Liver (tissue), 9 donors: ENCODE measurements around the gene HSPA12B. TPM values are rescaled to one million over a fixed set of nuclear protein-coding genes. Genes with fewer than 3 reads are reported as not detected.

Experiments used
- DNase-seq: peaks from one replicate; pipeline ENCODE4 v3.0.0-alpha.2; 2017; ENCODE audit warnings: low spot score
- H3K27ac ChIP-seq, 2 donors: one replicate each; pipeline ENCODE4 v1.7.0; 2013; ENCODE audit warnings: inconsistent platforms in 2 of 2, low read length in 2 of 2, control low read depth in 1 of 2, low read depth in 1 of 2, mild to moderate bottlenecking in 1 of 2
- H3K27me3 ChIP-seq, 4 donors: one replicate each; pipeline versions ENCODE4 v1.6.1 to v1.7.0; 2013; ENCODE audit warnings: low read length in 3 of 4, inconsistent platforms in 1 of 4, mild to moderate bottlenecking in 1 of 4, moderate library complexity in 1 of 4; ENCODE audit not compliant: control insufficient read depth in 4 of 4, insufficient read depth in 4 of 4
- H3K36me3 ChIP-seq, 4 donors: one replicate each; pipeline versions ENCODE4 v1.6.1 to v1.7.0; 2013; ENCODE audit warnings: low read length in 3 of 4, mild to moderate bottlenecking in 3 of 4, low read depth in 1 of 4, moderate library complexity in 1 of 4; ENCODE audit not compliant: control insufficient read depth in 4 of 4, insufficient read depth in 3 of 4
- H3K4me1 ChIP-seq, 4 donors: one replicate each; pipeline versions ENCODE4 v1.6.1 to v1.7.0; 2013; ENCODE audit warnings: low read length in 3 of 4, mild to moderate bottlenecking in 3 of 4, moderate library complexity in 1 of 4; ENCODE audit not compliant: control insufficient read depth in 4 of 4, insufficient read depth in 4 of 4
- H3K4me3 ChIP-seq, 3 donors: one replicate each; pipeline versions ENCODE4 v1.6.1 to v1.7.0; 2013; ENCODE audit warnings: low read length in 3 of 3, control low read depth in 1 of 3, low read depth in 1 of 3, mild to moderate bottlenecking in 1 of 3
- H3K9ac ChIP-seq, 2 donors: one replicate each; pipeline ENCODE4 v1.7.0; 2013; ENCODE audit warnings: low read length in 2 of 2, mild to moderate bottlenecking in 2 of 2, moderate library complexity in 2 of 2, control low read depth in 1 of 2, low read depth in 1 of 2
- H3K9me3 ChIP-seq, 4 donors: one replicate each; pipeline versions ENCODE4 v1.6.1 to v1.7.0; 2013; ENCODE audit warnings: low read length in 3 of 4; ENCODE audit not compliant: control insufficient read depth in 4 of 4
- ATF3 ChIP-seq: IDR thresholded peaks from 2 replicates; pipeline ENCODE4 v1.6.1; 2016; ENCODE audit warnings: antibody characterized with exemption
- EGR1 ChIP-seq, 2 donors: IDR thresholded peaks; 2 replicates each; pipeline ENCODE4 v1.6.1; 2016 to 2018; ENCODE audit warnings: antibody characterized with exemption in 2 of 2, low read depth in 2 of 2
- GABPA ChIP-seq, 2 donors: IDR thresholded peaks in 1 of 2; conservative IDR thresholded peaks in 1 of 2; 2 replicates each; pipeline ENCODE4 v1.6.1; 2016; ENCODE audit warnings: antibody characterized with exemption in 2 of 2, mild to moderate bottlenecking in 1 of 2, moderate library complexity in 1 of 2
- HNF4A ChIP-seq, 2 donors: conservative IDR thresholded peaks; 2 replicates each; pipeline ENCODE4 v1.6.1; 2016; ENCODE audit warnings: antibody characterized with exemption in 2 of 2, mild to moderate bottlenecking in 2 of 2
- HNF4G ChIP-seq: IDR thresholded peaks from 2 replicates; pipeline ENCODE4 v1.6.1; 2016; ENCODE audit warnings: antibody characterized with exemption
- JUND ChIP-seq, 2 donors: IDR thresholded peaks; 2 replicates each; pipeline ENCODE4 v1.6.1; 2016; ENCODE audit warnings: antibody characterized with exemption in 2 of 2
- MAX ChIP-seq: IDR thresholded peaks from 2 replicates; pipeline ENCODE4 v1.6.1; 2016; ENCODE audit warnings: antibody characterized with exemption
- NR2F2 ChIP-seq: IDR thresholded peaks from 2 replicates; pipeline ENCODE4 v1.6.1; 2016; ENCODE audit warnings: antibody characterized with exemption
- RAD21 ChIP-seq, 2 donors: IDR thresholded peaks; 2 replicates each; pipeline ENCODE4 v1.6.1; 2016; ENCODE audit warnings: antibody characterized with exemption in 2 of 2, mild to moderate bottlenecking in 2 of 2
- REST ChIP-seq: IDR thresholded peaks from 2 replicates; pipeline ENCODE4 v1.6.1; 2016; ENCODE audit warnings: antibody characterized with exemption, mild to moderate bottlenecking
- RXRA ChIP-seq, 2 donors: IDR thresholded peaks; 2 replicates each; pipeline ENCODE4 v1.6.1; 2017 to 2018; ENCODE audit warnings: antibody characterized with exemption in 2 of 2, mild to moderate bottlenecking in 1 of 2
- SP1 ChIP-seq: IDR thresholded peaks from 2 replicates; pipeline ENCODE4 v1.6.1; 2018; ENCODE audit warnings: antibody characterized with exemption, mild to moderate bottlenecking
- TAF1 ChIP-seq: conservative IDR thresholded peaks from 2 replicates; pipeline ENCODE4 v1.6.1; 2016; ENCODE audit warnings: antibody characterized with exemption, mild to moderate bottlenecking
- ZBTB33 ChIP-seq: IDR thresholded peaks from 2 replicates; pipeline ENCODE4 v1.6.1; 2016; ENCODE audit warnings: antibody characterized with exemption
- WGBS: extraction: QIAGEN DNeasy Blood & Tissue Kit; methylation state at CpG from one replicate; pipeline ENCODE4 v1.1.7; 2013; 5-methylcytosine and 5-hydroxymethylcytosine counted together
- polyA plus RNA-seq, 2 donors: library from polyadenylated mRNA; stranded (reverse) in 1 of 2; unstranded in 1 of 2; fragments of 200-250 nt in 1 of 2; fragments of >200 nt in 1 of 2; fragmentation: Nextera tagmentation in 1 of 2; extraction: Ambion mirVana in 1 of 2; gene quantifications; one replicate each; pipeline versions ENCODE4 v1.2.1 to v1.2.3, GENCODE V29; 2013 to 2015
- total RNA-seq, 2 donors: library from RNA; depleted of rRNA; stranded (reverse); fragments of >200 nt; gene quantifications; one replicate each; pipeline ENCODE4 v1.2.3, GENCODE V29; 2014
- donor health status: healthy.
- donor health status: healthy.
- donor health status: healthy.
- donor health status: healthy.
- donor health status: healthy.

HSPA12B gene
- total and polyA plus RNA-seq, 4 donors = 0.72 to 1.8 (median 0.87) TPM

GRCh38 chr20:3690413-3690812, 42.1 kb upstream of the HSPA12B start:
- Histone ChIP-seq H3K9me3 (no peaks in the 10 kb centered on the region), H3K4me1 (no peaks in the 10 kb centered on the region), H3K36me3 (no peaks in the 10 kb centered on the region), H3K4me3 (no peak overlapping the region), H3K27me3 (no peaks in the 10 kb centered on the region), H3K27ac (no peak overlapping the region), H3K9ac (no peak overlapping the region)
- WGBS = 98% methylated on average over 3 of the region's 3 CpGs
- TF ChIP-seq SP1 = no peak
- no peak for TF ChIP-seq NR2F2
- no peak for TF ChIP-seq GABPA (IDR thresholded peaks at IDR 0.05 in 1 of 2, conservative IDR thresholded peaks at IDR 0.05 in 1 of 2)
- TF ChIP-seq HNF4A (conservative IDR thresholded peaks at IDR 0.05) = no peak
- TF ChIP-seq RXRA (IDR thresholded peaks at IDR 0.05) = no peak
- TF ChIP-seq REST = no peak
- no peak for DNase-seq

GRCh38 chr20:3691306-3691705, 41.2 kb upstream of the HSPA12B start:
- Histone ChIP-seq H3K9me3 (no peaks in the 10 kb centered on the region), H3K4me3 (no peak overlapping the region), H3K27me3 (no peaks in the 10 kb centered on the region), H3K36me3 (no peaks in the 10 kb centered on the region), H3K9ac (no peak overlapping the region), H3K27ac (no peak overlapping the region), H3K4me1 (no peaks in the 10 kb centered on the region)
- no peak for DNase-seq
- TF ChIP-seq GABPA (IDR thresholded peaks at IDR 0.05 in 1 of 2, conservative IDR thresholded peaks at IDR 0.05 in 1 of 2) = no peak
- TF ChIP-seq ATF3 = no peak
- TF ChIP-seq EGR1 (IDR thresholded peaks at IDR 0.05; ENCODE audit: low read depth in 2 of 2) = no peak
- no peak for TF ChIP-seq NR2F2
- no peak for TF ChIP-seq REST
- TF ChIP-seq TAF1 = no peak
- no peak for TF ChIP-seq JUND (IDR thresholded peaks at IDR 0.05)
- TF ChIP-seq RAD21 (IDR thresholded peaks at IDR 0.05) = no peak
- TF ChIP-seq MAX = no peak
- TF ChIP-seq ZBTB33 = no peak
- no peak for TF ChIP-seq HNF4G
- no peak for TF ChIP-seq SP1
- WGBS = 95% methylated on average over 16 of the region's 16 CpGs
